ENCODE data around the gene GSTM5.

DNA sequence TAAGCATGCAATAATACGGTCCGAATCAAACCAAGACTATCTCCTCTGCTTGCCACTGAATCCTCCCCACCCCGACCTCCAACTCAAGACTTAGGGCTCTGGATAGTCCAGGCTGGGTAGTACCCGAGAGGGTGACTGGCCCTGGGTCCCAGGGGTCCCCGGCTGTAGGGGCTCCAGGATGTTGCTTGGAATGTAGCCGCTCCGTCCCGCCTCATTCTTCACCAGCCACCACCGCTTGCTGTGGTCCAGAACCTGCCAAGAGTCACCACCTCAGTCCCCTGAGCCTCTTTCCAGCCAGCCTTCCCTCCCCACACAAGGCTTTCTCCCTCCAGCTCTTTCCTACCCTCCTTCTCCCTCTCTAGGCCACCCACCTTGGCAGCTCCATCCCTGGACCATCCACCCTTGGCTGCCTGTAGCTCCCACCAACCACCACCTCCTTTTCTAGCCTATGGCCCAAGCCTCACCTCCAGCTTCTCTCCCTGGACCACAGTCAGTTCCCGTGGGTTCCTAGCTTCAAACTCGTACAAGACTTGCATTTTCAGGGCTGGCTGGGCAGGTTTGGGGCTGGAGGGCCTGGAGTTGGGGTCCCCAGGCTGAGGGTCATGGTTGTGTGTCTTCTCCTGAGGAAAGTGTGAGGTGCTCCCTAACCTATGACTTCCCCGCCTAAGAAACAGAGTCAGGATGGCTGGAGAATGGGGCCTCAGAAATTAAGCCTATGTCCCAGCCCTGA, 39.6 kb downstream of the GSTM5 start:
- no peak for TF ChIP-seq POLR2A (IDR thresholded peaks at IDR 0.05)
- TF ChIP-seq, protein P1, sequence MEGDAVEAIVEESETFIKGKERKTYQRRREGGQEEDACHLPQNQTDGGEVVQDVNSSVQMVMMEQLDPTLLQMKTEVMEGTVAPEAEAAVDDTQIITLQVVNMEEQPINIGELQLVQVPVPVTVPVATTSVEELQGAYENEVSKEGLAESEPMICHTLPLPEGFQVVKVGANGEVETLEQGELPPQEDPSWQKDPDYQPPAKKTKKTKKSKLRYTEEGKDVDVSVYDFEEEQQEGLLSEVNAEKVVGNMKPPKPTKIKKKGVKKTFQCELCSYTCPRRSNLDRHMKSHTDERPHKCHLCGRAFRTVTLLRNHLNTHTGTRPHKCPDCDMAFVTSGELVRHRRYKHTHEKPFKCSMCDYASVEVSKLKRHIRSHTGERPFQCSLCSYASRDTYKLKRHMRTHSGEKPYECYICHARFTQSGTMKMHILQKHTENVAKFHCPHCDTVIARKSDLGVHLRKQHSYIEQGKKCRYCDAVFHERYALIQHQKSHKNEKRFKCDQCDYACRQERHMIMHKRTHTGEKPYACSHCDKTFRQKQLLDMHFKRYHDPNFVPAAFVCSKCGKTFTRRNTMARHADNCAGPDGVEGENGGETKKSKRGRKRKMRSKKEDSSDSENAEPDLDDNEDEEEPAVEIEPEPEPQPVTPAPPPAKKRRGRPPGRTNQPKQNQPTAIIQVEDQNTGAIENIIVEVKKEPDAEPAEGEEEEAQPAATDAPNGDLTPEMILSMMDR (IDR thresholded peaks at IDR 0.05) = no peak

Measured in adrenal gland (tissue), 5 donors.